Heart left ventricle (tissue), 13 donors: ENCODE results near the gene DOCK2.

ENCODE experiments used
- POLR2A ChIP-seq, 2 donors: fragments of 450-650 bp; IDR thresholded peaks; one replicate each; pipeline ENCODE4 v1.6.1; 2017; ENCODE audit warnings: antibody characterized with exemption in 2 of 2, mild to moderate bottlenecking in 2 of 2, moderate library complexity in 2 of 2
- TF ChIP-seq, protein P1 (sequence below), 12 donors: fragments of 200-600 bp; sonication (generic) in 4 of 12; IDR thresholded peaks; one replicate each; pipeline versions ENCODE4 v1.5.0 to v1.8.0; 2018 to 2022; ENCODE audit warnings: antibody characterized with exemption in 12 of 12, mild to moderate bottlenecking in 5 of 12
- donor health status: ischemic (EF 13 %, LVEDD 7.1; RV severe dilation, severe dysfunction).
- donor health status: DM: no; HTN: yes; CAD: no.
- donor health status: DM: no; HTN: no; CAD: no.
- donor health status: ischemic (EF 25% LVEDD 6.9; RV normal size, moderate dysfunction).
- donor health status: ischemic (EF 25% LVEDD 5.7; RV mildly dilated, moderate dysfunction).
- donor health status: ischemic (EF 35%, LVEDD 5.7; RV mildly dilated, moderate dysfunction).
- donor health status: nonischemic (EF 11% LVEDD 7.7; RV severe dilation, severe dysfunction).
- donor health status: DM: yes; HTN: yes; CAD: no.
- donor health status: PGD.
- donor health status: ischemic (EF 29% LVEDD 5.4; RV normal size, mild dysfunction).
- donor health status: nonischemic (EF 23%, LVEDD 6.1; RV moderate dilation, normal function).

DNA sequence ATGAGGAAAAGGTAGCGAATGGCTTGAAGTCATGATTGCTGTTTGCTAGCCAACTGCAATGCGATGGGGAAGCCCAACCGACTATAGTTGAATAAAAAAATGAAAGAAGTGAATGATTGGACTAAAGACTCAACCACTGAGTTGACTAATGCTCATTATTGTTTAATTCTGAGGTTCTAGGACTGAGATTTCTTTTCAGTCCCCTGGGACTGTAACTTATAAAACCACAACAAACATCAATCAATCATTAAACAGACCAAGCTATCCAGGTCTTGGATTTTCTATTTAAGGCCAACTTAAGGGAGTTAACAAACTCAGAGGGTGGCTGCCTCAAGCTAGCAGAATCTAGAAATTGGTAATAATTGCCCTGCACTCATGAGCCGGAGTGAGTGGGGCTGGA lies 154.2 kb downstream of the DOCK2 start:
- TF ChIP-seq, protein P1, sequence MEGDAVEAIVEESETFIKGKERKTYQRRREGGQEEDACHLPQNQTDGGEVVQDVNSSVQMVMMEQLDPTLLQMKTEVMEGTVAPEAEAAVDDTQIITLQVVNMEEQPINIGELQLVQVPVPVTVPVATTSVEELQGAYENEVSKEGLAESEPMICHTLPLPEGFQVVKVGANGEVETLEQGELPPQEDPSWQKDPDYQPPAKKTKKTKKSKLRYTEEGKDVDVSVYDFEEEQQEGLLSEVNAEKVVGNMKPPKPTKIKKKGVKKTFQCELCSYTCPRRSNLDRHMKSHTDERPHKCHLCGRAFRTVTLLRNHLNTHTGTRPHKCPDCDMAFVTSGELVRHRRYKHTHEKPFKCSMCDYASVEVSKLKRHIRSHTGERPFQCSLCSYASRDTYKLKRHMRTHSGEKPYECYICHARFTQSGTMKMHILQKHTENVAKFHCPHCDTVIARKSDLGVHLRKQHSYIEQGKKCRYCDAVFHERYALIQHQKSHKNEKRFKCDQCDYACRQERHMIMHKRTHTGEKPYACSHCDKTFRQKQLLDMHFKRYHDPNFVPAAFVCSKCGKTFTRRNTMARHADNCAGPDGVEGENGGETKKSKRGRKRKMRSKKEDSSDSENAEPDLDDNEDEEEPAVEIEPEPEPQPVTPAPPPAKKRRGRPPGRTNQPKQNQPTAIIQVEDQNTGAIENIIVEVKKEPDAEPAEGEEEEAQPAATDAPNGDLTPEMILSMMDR (IDR thresholded peaks at IDR 0.05) = no peak
- TF ChIP-seq POLR2A (IDR thresholded peaks at IDR 0.05) = no peak
